Fibroblast of lung (primary cell): ENCODE data around the gene NKD1.

Experiments
- EZH2 ChIP-seq: IDR thresholded peaks from 2 replicates; pipeline ENCODE4 v1.5.1; 2012; ENCODE audit warnings: low read length, control low read depth, mild to moderate bottlenecking; ENCODE audit errors: missing control alignments
- TF ChIP-seq, protein P1 (sequence below), 2 donors: IDR thresholded peaks in 1 of 2; conservative IDR thresholded peaks in 1 of 2; 1 replicate in 1 of 2; 2 replicates in 1 of 2; pipeline ENCODE4 v1.5.1; 2011 to 2012; ENCODE audit warnings: low read length in 2 of 2, control low read depth in 1 of 2, inconsistent platforms in 1 of 2, low read depth in 1 of 2, mild to moderate bottlenecking in 1 of 2

GRCh38 chr16:50671644-50672260 is 123.6 kb downstream of the NKD1 start:
- TF ChIP-seq, protein P1, sequence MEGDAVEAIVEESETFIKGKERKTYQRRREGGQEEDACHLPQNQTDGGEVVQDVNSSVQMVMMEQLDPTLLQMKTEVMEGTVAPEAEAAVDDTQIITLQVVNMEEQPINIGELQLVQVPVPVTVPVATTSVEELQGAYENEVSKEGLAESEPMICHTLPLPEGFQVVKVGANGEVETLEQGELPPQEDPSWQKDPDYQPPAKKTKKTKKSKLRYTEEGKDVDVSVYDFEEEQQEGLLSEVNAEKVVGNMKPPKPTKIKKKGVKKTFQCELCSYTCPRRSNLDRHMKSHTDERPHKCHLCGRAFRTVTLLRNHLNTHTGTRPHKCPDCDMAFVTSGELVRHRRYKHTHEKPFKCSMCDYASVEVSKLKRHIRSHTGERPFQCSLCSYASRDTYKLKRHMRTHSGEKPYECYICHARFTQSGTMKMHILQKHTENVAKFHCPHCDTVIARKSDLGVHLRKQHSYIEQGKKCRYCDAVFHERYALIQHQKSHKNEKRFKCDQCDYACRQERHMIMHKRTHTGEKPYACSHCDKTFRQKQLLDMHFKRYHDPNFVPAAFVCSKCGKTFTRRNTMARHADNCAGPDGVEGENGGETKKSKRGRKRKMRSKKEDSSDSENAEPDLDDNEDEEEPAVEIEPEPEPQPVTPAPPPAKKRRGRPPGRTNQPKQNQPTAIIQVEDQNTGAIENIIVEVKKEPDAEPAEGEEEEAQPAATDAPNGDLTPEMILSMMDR (conservative IDR thresholded peaks at IDR 0.05 in 1 of 2, IDR thresholded peaks at IDR 0.05 in 1 of 2; ENCODE audit: low read depth in 1 of 2, low read length in 2 of 2): peak; percentile 51 to 54
- TF ChIP-seq EZH2: no peak
